NCI-H774 (cell line): Measurements from ENCODE around the gene PI4KA.
"Not testable (repeated sequence)": the region's sequence is repeated elsewhere in the genome, so short reads cannot be mapped to it uniquely, and the experiment has no call there.

Source experiments
- DNase-seq: peaks from one replicate; lab custom pipeline; 2025; lab: John Stamatoyannopoulos, UW

The PI4KA gene

DNA sequence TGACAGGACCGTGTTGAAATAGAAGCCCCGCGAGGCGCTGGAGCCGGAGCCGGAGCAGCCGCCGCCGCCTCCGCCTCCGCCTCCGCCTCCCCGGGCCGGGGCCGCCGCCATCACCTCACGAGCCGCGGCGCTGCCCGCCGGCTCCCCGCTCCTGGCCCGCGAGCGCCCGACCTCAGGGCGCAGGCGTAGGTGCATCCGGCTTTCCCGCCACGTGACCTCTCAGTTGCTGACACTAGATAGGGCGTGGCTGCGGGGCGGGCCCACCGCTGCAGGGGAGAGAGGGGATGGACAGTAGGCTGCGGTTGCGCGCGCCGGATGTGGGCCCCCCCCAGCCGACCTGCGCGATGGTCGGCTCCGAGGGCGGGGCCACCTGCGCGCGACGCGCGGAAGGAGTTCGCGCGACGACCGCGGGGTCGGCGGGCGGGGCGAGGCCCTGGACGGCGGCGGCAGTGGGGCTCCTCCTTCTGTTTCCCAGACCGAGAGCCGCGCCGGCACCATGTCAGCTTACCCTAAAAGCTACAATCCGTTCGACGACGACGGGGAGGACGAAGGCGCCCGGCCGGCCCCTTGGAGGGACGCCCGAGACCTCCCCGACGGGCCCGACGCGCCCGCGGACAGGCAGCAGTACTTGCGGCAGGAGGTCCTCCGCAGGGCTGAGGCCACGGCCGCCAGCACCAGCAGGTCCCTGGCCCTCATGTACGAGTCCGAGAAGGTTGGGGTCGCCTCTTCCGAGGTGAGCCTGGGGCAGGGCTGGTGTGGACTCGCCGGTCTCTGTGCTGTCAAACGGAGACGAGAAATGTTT lies at the start of gene PI4KA, which contains the start of gene SNAP29:
Gene PI4KA (minus strand): TSS at position 197 of the 802 bp plus-strand sequence. CDS start 86 bp downstream, at position 111.
Gene SNAP29 (plus strand): TSS at position 393 of the 802 bp plus-strand sequence. CDS start 104 bp downstream, at position 497.
- peak; percentile 97 for DNase-seq

DNA sequence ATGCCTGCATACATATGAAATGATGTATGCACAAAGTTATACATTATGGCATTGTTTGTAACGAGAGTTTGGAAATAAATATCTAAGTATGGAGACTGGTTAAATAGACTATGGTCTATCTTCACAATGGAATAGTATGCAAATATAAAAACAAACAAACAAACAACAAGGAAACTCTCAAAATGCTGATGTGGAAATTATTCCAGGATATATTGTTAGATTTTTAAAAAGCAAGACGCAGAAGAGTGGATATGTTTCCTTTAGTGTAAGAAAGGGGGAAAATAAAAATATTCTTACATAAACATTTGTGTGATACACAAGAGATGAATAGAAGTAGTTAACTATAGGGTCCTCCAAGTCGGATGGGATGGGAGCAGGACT lies 47.8 kb upstream of the PI4KA start:
- no peak for DNase-seq

DNA sequence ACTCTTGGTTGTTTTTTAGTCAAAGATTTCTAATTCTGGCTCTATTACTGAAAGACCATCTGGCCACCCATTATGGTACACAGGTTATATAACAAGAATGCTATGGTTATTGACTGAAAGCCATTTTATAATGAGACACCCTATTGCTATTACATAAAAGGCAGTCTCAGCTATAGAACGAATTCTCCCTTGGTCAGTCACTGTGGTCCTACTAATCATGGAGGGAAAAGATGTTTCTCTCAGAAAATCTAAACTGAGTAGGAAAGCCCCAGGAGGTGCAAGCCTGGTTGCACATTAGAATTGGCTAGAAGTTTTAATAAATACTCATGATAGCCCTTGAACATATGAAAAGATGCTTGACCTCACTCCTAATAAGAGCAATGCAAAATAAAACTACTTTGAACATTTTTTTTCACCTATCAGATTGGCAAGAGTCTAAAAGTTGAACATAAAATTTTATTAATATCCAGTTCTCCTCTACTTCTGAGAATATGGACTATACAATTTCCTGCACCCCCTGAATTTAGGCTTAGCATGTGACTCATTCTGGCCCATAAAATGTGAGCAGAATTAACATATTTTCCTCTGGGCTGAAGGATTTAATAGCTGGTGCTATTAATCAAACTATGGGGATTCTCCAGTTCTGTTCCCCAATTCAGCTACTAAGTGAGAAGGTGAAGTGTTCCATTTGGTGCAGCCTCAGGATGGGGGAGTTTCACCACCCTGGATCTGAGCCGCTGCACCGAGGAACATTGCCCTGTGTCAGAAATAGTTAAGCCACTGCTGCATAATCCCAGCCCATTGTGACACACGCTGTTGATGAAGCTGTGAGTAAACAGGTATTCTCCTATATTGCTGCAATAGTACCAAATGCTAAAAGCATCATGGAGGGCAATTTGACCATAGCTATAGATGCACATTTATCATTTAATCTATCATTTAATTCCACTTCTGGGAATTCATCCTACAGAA lies 47.1 kb upstream of the PI4KA start:
- DNase-seq = no peak

DNA sequence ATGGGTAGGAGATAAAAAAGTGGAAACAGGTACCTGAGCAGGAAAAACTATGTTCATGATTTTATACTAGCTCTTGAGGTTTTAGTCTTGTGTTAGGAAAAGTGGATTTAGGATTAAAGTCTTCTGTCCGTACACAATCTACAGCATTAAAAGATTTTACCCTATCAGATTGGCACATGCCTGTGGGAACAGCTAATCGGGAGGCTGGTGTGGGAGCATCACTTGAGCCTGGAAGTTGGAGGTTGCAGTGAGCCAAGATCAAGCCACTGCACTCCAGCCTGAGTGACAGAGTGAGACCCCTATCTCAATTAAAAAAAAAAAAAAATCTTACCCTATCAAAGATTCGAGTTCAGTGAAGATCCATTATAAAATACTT lies 46.4 kb upstream of the PI4KA start:
- no peak for DNase-seq

DNA sequence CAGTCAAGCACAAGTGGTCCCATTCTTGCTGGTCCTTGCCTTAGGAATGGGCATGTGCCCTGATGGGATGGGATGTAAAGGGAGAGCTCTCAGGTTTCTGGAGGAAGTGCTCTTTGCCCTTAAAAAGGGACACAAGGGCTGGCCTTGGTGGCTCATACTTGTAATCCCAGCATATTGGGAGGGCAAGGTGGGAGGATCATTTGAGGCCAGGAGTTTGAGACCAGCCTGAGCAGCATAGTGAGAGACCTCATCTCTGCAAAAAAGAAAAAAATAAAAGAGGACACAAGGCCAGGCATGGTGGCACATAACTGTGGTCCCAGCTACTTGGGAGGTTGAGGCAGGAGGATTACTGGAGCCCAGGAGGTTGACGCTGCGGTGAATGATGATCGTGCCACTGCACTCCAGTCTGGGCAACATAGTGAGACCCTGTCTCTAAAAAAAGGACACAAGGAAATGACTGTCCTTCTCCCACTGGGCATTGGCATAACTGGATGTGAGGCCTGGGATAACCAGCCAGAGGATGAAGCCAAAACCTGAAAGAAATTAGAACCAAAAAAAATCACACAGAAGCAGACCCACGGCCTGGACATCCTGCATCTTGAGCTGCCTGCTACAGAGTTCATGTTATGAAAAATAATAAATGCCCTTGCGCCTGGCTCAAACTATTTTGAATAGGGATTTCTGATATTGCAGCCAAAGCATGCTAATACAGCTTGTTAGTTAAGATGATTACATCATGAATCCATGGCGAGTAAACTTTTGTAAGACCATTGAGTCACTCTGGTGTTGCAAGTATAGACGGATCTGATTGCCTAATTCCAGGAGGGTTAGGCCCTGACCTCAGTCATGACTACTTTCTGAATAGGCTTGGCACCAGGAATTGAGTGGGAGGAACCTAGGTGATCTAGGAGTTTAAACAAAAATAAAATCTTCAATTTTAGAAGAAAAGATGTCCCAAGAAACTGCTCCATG lies 45.7 kb upstream of the PI4KA start:
- no peak for DNase-seq

DNA sequence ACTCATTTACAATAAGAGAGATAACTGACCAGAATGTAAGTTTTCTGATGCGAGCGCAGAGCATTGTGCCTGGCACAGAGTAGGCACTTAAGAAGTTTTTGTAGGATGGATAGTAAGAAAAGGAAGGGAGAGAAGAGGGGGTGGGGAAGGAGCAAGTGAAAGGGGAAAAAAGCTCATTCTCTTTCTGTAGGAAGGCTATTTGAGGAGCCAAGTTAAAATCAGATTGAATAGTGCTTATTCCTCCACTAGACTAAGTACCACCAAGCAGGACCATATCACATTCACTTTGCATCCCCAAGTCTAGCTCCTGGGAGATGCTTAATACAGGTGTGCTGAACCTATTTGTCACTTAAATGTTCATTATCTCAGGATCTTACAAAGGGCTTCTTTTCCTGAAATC lies 44.5 kb upstream of the PI4KA start:
- no peak for DNase-seq

DNA sequence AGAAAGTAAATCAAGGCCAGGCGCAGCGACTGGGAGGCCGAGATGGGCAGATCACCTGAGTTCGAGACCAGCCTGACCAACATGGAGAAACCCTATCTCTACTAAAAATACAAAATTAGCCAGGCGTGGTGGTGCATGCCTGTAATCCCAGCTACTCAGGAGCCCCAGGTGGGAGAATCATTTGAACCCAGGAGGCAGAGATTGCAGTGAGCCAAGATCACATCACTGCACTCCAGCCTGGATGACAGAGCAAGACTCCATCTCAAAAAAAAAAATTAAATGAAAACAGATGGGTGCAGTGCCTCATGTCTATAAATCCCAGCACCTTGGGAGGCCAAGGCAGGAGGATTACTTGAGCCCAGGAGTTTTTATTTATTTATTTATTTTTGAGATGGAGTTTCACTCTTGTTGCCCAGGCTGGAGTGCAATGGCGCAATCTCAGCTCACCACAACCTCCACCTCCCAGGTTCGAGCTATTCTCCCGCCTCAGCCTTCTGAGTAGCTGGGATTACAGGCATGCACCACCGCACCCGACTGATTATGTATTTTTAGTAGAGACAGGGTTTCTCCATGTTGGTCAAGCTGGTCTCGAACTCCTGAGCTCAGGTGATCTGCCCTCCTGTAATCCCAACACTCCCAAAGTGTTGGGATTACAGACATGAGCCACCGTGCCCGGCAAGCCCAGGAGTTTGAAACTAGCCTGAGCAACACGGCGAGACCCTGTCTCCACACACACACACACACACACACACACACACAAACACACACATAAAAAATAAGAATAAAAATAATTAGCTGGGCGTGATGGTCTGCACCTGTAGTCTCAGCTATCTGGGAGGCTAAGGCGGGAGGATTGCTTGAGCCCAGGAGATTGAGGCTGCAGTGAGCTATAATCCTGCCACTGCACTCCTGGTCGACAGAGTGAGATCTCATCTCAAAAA lies 42.8 kb upstream of the PI4KA start:
- not testable (repeated sequence) for DNase-seq

DNA sequence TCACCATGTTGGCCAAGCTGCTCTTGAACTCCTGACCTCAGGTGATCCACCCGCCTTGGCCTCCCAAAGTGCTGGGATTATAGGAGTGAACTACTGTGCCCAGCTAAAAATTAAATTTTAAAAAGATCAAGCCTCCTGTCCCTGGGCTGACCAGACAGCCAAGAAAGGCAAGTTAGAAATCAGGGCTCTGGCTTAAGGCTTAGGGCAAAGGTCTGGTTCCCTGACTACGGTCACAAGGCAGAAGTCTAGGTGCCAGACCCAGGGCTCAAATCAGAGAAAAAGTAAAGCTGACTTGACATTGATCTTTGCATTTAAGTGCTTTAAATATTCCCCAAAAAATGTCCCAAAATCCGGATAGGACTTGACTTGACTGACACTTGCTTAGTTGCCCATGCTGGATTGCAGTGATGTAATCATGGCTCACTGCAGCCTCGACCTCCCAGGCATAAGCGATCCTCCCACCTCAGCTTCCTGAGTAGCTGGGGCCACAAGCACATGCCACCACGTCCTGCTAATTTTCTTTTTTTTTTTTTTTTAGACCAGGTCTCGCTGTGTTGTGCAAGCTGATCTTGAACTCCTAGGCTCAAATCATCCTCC lies 41.3 kb upstream of the PI4KA start:
- DNase-seq = no peak

DNA sequence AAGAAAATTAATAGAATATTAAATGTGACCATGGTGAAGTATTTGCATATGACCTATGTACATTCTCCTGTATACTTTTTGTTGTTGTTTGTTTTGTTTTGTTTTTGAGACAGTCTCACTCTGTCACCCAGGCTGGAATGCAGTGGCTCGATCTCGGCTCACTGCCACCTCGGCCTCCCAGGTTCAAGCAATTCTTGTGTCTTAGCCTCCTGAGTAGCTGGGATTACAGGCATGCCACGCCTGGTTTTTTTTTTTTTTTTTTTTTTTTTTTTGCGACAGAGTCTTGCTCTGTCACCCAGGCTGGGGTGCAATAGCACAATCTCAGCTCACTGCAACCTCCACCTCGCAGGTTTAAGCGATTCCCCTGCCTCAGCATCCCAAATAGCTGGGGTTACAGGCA lies 39.1 kb upstream of the PI4KA start:
- DNase-seq = not testable (repeated sequence)

DNA sequence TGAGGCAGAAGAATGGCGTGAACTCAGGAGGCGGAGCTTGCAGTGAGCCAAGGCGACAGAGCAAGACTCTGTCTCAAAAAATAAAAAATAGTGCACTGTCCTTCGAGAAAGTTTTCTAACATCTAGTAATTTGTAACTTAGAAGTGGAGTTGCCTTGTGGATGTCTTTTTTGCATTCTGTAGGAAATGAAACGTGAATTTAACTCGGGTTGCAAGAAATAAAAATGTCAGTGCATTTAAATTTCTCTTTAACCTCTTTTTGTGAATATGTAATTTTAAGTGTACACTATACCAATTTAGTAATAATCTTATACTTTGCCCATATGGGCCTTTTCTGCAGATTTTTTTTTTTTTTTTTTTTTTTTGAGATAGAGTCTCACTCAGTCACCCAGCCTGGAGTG lies 32.4 kb upstream of the PI4KA start:
- DNase-seq = no peak

DNA sequence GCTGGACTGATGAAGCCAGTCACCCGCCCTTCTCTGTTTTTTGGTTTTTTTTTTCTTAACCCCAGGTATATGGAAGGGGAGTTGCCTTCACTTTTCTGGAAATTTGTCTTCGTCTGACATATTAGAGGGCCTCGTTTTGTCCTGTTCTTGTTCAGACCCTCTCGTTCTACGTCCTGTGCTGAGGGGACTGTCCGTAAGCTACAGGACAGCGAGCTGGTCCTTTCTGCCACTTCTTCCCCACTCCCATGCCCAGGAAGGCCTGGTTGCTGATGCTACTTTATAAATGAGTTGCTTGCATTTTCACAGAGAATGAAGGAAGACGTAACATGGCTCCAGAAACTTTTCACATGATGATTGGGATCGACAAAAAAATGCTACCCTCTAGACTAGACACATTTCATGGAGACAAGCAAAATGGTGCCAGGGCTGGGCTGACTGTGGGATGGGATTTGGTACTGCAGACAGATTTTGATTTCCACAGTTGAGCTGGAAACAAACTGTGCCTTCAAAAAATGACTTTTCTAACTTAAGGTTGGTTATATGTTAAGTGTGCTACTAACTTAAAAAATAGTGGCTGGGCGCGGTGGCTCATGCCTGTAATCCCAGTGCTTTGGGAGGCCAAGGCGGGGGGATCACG lies 31.4 kb upstream of the PI4KA start:
- no peak for DNase-seq

DNA sequence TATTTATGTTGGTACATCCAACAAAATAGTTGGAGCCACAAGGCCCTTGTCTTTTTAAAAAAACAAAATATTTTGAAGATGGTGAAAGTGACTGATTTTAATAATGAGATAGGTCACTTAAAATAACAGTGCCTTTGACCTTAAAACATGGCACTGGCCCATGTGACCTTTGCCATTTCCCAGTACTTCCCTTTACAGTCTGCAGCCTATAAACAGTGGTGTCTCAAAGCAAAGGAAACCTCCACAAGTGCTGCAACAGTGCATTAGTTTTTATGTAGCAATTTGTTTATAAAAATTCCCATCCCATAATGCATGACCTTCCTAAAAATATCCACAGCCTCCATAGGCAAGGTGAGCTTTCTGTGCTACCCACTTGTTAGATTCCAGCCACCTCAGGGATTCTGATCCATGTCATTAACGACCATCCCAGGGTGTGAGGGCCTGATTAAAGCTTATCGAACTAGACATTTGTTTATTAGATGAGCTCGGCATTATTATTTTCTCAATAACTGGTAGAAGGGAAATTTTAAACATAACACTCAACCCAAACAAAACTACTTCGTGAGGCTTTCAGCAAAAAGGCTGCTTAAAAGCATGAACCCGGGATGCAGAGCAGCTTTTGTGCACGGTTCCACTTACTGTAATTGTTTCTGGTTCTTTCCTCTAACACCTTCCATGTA lies 30.6 kb upstream of the PI4KA start:
- no peak for DNase-seq

DNA sequence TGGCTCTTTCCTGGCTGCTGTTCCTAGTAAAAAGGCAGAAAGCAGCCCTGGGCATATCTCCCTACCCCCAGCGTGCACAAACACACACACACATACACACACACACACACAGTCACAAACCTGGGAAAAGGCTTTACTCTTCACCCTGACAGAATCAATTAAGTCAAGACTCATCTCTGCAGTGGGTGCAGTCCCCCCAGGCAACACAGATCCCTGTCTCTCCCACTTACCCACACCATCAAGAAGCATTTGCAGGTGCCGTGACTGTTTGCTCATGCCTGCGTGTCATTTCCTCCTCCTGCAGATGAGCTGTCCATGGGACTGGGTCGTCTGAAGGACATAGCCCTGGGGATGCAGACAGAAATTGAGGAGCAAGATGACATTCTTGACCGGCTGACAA lies 28.8 kb upstream of the PI4KA start:
- DNase-seq = no peak

DNA sequence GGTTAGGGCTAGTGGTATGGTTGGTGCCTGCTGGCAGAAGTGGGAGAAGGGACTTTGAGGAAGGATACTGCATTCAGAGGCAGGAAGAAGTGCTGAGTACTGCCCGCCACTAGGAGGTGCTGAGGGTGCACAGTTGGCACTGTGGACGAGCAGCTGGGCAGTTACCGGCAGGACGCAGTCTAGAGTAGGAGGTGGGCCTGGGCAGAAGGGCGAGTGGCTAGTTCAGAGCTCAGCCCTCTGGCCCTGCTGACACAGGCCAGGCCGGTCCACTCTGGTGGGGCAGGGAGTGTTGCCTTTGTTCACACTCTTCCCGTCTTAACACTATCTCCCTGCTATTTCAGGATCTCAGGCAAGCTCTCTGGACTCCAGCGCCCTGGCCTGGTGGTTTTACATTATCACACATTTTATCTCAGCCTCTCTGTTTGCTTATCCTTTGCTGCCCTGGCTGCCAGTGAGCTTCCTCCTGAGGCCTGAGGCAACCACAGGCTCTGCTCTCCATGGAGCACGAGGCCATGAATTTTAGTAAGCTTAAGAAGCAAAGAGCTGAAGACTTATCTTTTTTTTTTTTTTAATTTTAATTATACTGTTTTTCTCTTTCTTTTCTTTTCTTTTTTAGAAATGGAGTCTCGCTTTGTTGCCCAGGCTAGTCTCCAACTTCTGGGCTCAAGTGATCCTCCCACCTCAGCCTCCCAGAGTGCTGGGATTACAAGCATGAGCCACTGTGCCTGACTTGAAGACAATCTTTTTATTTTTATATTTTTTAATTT lies 27.1 kb upstream of the PI4KA start:
- peak; percentile 63 for DNase-seq

DNA sequence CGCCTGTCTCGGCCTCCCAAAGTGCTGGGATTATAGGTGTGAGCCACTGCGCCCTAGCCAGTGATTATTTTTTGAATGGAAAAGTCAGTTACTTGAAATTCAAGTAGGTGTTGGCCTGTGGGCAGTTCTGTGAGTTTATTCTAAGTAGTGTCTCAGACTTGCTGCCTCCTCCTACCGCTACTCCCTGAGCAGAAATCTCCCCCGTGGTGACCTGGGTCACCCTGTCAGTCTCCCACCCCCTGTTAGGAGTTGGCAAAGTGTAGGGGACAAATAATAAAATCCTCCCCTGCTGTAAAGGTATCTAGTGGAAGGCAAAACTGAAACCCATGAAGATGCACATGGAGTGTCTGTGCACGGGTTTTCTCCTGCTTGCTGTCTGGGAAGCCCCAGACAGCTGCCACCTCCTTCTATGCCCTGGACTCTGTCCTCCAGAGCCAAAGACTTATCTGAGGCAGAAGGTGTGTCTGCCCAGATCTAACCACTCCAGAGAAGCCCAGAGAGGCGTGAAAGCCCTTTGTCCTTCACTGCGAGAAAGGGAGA lies 26.5 kb upstream of the PI4KA start:
- DNase-seq = no peak

DNA sequence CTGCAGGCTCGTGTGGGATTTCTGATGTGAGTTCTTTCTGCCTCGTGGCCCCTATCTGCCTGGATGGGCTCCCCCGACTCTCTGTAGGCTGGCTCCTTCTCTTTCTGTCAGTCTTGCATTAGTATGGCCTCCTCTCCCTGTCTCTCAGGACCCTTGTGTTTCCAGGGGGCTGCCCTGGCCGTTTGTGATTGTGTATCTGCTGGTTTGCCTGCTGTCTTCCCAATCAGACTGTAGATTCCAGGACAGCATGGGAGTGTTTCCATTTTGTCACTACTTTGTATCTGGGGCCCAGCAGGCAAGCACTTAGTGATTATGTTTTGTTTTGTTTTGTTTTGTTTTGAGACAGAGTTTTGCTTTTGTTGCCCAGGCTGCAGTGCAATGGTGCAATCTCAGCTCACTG lies 25.8 kb upstream of the PI4KA start:
- no peak for DNase-seq

DNA sequence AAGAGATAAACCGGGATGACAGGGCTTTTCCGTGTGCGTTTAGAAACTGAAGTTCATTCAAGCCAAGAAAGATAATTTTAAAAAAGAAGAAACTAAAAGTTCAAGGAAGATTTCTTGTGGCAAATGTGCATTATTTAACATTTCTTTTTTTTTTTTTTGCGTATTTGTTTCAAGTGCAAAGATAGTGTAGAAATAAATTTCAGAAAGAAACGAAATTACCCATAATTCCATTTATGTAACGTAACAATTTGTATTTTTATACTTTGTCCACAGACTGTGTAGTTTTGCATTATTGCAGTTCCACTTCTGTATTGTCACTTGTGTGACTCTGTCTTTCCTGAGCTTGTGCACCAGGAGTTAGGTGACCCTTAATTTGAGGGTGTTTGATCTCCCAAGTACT lies 24.2 kb upstream of the PI4KA start:
- DNase-seq = no peak
